Stomach (tissue), 4 donors: ENCODE results near the gene C19orf25.

Experiments
- EP300 ChIP-seq: sonication (generic); formaldehyde crosslinking; IDR thresholded peaks from one replicate; pipeline ENCODE4 v1.6.1; 2017; ENCODE audit warnings: antibody characterized with exemption
- POLR2A ChIP-seq, 4 donors: fragments of 450-650 bp; IDR thresholded peaks; one replicate each; pipeline ENCODE4 v1.6.1; 2016; ENCODE audit warnings: antibody characterized with exemption in 4 of 4, control low read depth in 2 of 4, mild to moderate bottlenecking in 1 of 4, moderate library complexity in 1 of 4
- POLR2AphosphoS5 ChIP-seq, 3 donors: sonication (generic); formaldehyde crosslinking; IDR thresholded peaks; one replicate each; pipeline ENCODE4 v1.6.1; 2016; ENCODE audit warnings: antibody characterized with exemption in 3 of 3
- TF ChIP-seq, protein P1 (sequence below), 7 experiments: fragments of 450-650 bp in 4 of 7; fragments of 200-600 bp in 3 of 7; sonication (generic) in 3 of 7; IDR thresholded peaks; one replicate each; pipeline ENCODE4 v1.5.1; 2016 to 2019; ENCODE audit warnings: antibody characterized with exemption in 7 of 7, control low read depth in 2 of 7, mild to moderate bottlenecking in 1 of 7

DNA sequence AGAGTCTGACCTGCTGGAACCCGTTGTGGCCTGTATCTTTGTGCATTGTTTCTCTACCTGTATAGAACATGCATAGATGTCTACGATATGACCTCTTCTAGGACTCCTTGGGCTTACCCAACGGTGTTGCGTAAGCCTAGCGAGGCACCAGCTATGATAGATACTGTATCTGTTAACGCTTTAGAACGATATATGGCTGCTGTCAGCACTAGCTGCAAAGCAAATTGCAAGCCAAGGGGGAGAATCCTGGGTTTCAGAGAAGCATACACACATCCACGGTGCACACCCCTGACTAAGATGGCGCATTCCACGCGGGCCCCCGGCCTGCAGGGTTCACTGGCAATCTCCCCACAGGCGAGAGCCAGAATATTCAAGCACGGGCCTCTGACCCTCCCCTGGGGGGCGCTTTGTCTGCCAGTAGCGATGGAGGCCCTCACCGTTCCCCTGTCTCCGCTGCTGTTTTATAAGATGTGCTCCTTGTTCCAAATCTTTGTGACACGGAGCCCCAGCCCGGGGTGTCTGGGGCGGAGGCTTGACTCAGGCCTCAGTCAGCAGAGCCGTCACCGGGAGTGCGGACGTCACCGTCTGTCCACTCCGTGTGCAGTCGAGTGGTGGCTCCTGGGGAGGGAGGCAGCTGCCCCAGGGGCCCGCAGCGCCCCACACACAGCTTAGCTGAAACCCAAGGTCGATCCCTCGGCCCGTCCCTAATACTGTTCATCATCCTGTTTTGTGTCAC, 53.7 kb downstream of the C19orf25 start:
- no peak for TF ChIP-seq EP300
- TF ChIP-seq, protein P1, sequence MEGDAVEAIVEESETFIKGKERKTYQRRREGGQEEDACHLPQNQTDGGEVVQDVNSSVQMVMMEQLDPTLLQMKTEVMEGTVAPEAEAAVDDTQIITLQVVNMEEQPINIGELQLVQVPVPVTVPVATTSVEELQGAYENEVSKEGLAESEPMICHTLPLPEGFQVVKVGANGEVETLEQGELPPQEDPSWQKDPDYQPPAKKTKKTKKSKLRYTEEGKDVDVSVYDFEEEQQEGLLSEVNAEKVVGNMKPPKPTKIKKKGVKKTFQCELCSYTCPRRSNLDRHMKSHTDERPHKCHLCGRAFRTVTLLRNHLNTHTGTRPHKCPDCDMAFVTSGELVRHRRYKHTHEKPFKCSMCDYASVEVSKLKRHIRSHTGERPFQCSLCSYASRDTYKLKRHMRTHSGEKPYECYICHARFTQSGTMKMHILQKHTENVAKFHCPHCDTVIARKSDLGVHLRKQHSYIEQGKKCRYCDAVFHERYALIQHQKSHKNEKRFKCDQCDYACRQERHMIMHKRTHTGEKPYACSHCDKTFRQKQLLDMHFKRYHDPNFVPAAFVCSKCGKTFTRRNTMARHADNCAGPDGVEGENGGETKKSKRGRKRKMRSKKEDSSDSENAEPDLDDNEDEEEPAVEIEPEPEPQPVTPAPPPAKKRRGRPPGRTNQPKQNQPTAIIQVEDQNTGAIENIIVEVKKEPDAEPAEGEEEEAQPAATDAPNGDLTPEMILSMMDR (IDR thresholded peaks at IDR 0.05): no peak
- no peak for TF ChIP-seq POLR2A (IDR thresholded peaks at IDR 0.05)
- no peak for TF ChIP-seq POLR2AphosphoS5 (IDR thresholded peaks at IDR 0.05)
